ENCODE results near the gene UGDH. TPM values are rescaled to one million over a fixed set of nuclear protein-coding genes. Genes with fewer than 3 reads are reported as not detected.

UGDH gene
- total and polyA plus RNA-seq, 4 donors, result 50.7 to 58.0 (median 54.1) TPM

- Histone ChIP-seq H3K27me3 (ENCODE audit: control insufficient read depth, insufficient read depth, low read length) (no peaks in the 10 kb centered on the region), H3K4me3 (ENCODE audit: low read depth, low read length) (no peak overlapping the region), H3K27ac (ENCODE audit: low read depth, low read length) (no peak overlapping the region), H3K4me1 (ENCODE audit: control insufficient read depth, insufficient read depth, low read length) (no peaks in the 10 kb centered on the region), H3K36me3 (ENCODE audit: control insufficient read depth, insufficient read depth, low read length) (peaks cover 9% of the 10 kb centered on the region), H3K9me3 (ENCODE audit: control insufficient read depth, insufficient read depth, low read length) (peaks cover 4% of the 10 kb centered on the region)
- WGBS (ENCODE audit: insufficient coverage), result 88% methylated on average over 15 of the region's 21 CpGs
- no peak for DNase-seq (ENCODE audit: low read depth in 4 of 6, low spot score in 6 of 6)
Measured at GRCh38 chr4:39480902-39481695, 46.1 kb downstream of the UGDH start.

GRCh38 chr4:39480251-39480650 lies 47.0 kb downstream of the UGDH start:
- Histone ChIP-seq H3K27ac (ENCODE audit: low read depth, low read length) (no peak overlapping the region), H3K9me3 (ENCODE audit: control insufficient read depth, insufficient read depth, low read length) (peaks cover 4% of the 10 kb centered on the region), H3K4me3 (ENCODE audit: low read depth, low read length) (no peak overlapping the region), H3K36me3 (ENCODE audit: control insufficient read depth, insufficient read depth, low read length) (peaks cover 14% of the 10 kb centered on the region), H3K4me1 (ENCODE audit: control insufficient read depth, insufficient read depth, low read length) (no peaks in the 10 kb centered on the region), H3K27me3 (ENCODE audit: control insufficient read depth, insufficient read depth, low read length) (no peaks in the 10 kb centered on the region)
- no peak for DNase-seq (ENCODE audit: low read depth in 4 of 6, low spot score in 6 of 6)
- 94% methylated on average over 24 of the region's 27 CpGs for WGBS (ENCODE audit: insufficient coverage)

GRCh38 chr4:39476187-39476895 lies 50.9 kb downstream of the UGDH start:
- Histone ChIP-seq H3K4me3 (ENCODE audit: low read depth, low read length) (no peak overlapping the region), H3K27ac (ENCODE audit: low read depth, low read length) (peak overlapping the region; percentile 10), H3K4me1 (ENCODE audit: control insufficient read depth, insufficient read depth, low read length) (no peaks in the 10 kb centered on the region), H3K9me3 (ENCODE audit: control insufficient read depth, insufficient read depth, low read length) (no peaks in the 10 kb centered on the region), H3K36me3 (ENCODE audit: control insufficient read depth, insufficient read depth, low read length) (peaks cover 26% of the 10 kb centered on the region), H3K27me3 (ENCODE audit: control insufficient read depth, insufficient read depth, low read length) (no peaks in the 10 kb centered on the region)
- DNase-seq (ENCODE audit: low read depth in 4 of 6, low spot score in 6 of 6), result peak in 2 of 6 donors; percentile 58 to 80
- 53% methylated on average over 2 of the region's 5 CpGs for WGBS (ENCODE audit: insufficient coverage)

GRCh38 chr4:39472396-39472795 lies 54.8 kb downstream of the UGDH start:
- no peak for DNase-seq (ENCODE audit: low read depth in 4 of 6, low spot score in 6 of 6)
- Histone ChIP-seq H3K27me3 (ENCODE audit: control insufficient read depth, insufficient read depth, low read length) (no peaks in the 10 kb centered on the region), H3K4me1 (ENCODE audit: control insufficient read depth, insufficient read depth, low read length) (no peaks in the 10 kb centered on the region), H3K9me3 (ENCODE audit: control insufficient read depth, insufficient read depth, low read length) (no peaks in the 10 kb centered on the region), H3K36me3 (ENCODE audit: control insufficient read depth, insufficient read depth, low read length) (peaks cover 22% of the 10 kb centered on the region), H3K4me3 (ENCODE audit: low read depth, low read length) (no peak overlapping the region), H3K27ac (ENCODE audit: low read depth, low read length) (no peak overlapping the region)
- WGBS (ENCODE audit: insufficient coverage), result no CpG with 5 or more reads among the region's 3 CpGs

GRCh38 chr4:39470402-39470801 lies 56.8 kb downstream of the UGDH start:
- Histone ChIP-seq H3K4me3 (ENCODE audit: low read depth, low read length) (no peak overlapping the region), H3K9me3 (ENCODE audit: control insufficient read depth, insufficient read depth, low read length) (no peaks in the 10 kb centered on the region), H3K36me3 (ENCODE audit: control insufficient read depth, insufficient read depth, low read length) (peaks cover 24% of the 10 kb centered on the region), H3K27ac (ENCODE audit: low read depth, low read length) (no peak overlapping the region), H3K27me3 (ENCODE audit: control insufficient read depth, insufficient read depth, low read length) (no peaks in the 10 kb centered on the region), H3K4me1 (ENCODE audit: control insufficient read depth, insufficient read depth, low read length) (no peaks in the 10 kb centered on the region)
- WGBS (ENCODE audit: insufficient coverage), result no CpG with 5 or more reads among the region's 1 CpG
- no peak for DNase-seq (ENCODE audit: low read depth in 4 of 6, low spot score in 6 of 6)

- H3K27ac ChIP-seq (ENCODE audit: low read depth, low read length), result peak overlapping the region; percentile 41
Measured at GRCh38 chr4:39469429-39470077, 57.7 kb downstream of the UGDH start.

GRCh38 chr4:39467464-39467863 lies 59.8 kb downstream of the UGDH start:
- WGBS (ENCODE audit: insufficient coverage), result 100% methylated on average over 1 of the region's 4 CpGs
- Histone ChIP-seq H3K9me3 (ENCODE audit: control insufficient read depth, insufficient read depth, low read length) (no peaks in the 10 kb centered on the region), H3K36me3 (ENCODE audit: control insufficient read depth, insufficient read depth, low read length) (peaks cover 18% of the 10 kb centered on the region), H3K4me1 (ENCODE audit: control insufficient read depth, insufficient read depth, low read length) (no peaks in the 10 kb centered on the region), H3K27me3 (ENCODE audit: control insufficient read depth, insufficient read depth, low read length) (no peaks in the 10 kb centered on the region), H3K4me3 (ENCODE audit: low read depth, low read length) (no peak overlapping the region), H3K27ac (ENCODE audit: low read depth, low read length) (no peak overlapping the region)
- no peak for DNase-seq (ENCODE audit: low read depth in 4 of 6, low spot score in 6 of 6)

More at GRCh38 chr4:39469429-39470077, 57.7 kb downstream of the UGDH start:
- no CpG with 5 or more reads among the region's 4 CpGs for WGBS (ENCODE audit: insufficient coverage)
- no peaks in the 10 kb centered on the region for H3K27me3 ChIP-seq (ENCODE audit: control insufficient read depth, insufficient read depth, low read length)
- no peak overlapping the region for H3K4me3 ChIP-seq (ENCODE audit: low read depth, low read length)
- no peaks in the 10 kb centered on the region for H3K9me3 ChIP-seq (ENCODE audit: control insufficient read depth, insufficient read depth, low read length)
- H3K36me3 ChIP-seq (ENCODE audit: control insufficient read depth, insufficient read depth, low read length), result peaks cover 22% of the 10 kb centered on the region
- DNase-seq (ENCODE audit: low read depth in 4 of 6, low spot score in 6 of 6), result peak in 5 of 6 donors; percentile 41 to 95 (median 63)
- no peaks in the 10 kb centered on the region for H3K4me1 ChIP-seq (ENCODE audit: control insufficient read depth, insufficient read depth, low read length)

- no CpG with 5 or more reads among the region's 4 CpGs for WGBS (ENCODE audit: insufficient coverage)
- no peak for DNase-seq (ENCODE audit: low read depth in 4 of 6, low spot score in 6 of 6)
- no peak overlapping the region for H3K27ac ChIP-seq (ENCODE audit: low read depth, low read length)
- no peak overlapping the region for H3K4me3 ChIP-seq (ENCODE audit: low read depth, low read length)
- H3K27me3 ChIP-seq (ENCODE audit: control insufficient read depth, insufficient read depth, low read length), result no peaks in the 10 kb centered on the region
- H3K9me3 ChIP-seq (ENCODE audit: control insufficient read depth, insufficient read depth, low read length), result no peaks in the 10 kb centered on the region
- H3K36me3 ChIP-seq (ENCODE audit: control insufficient read depth, insufficient read depth, low read length), result peaks cover 18% of the 10 kb centered on the region
- no peaks in the 10 kb centered on the region for H3K4me1 ChIP-seq (ENCODE audit: control insufficient read depth, insufficient read depth, low read length)
Measured at GRCh38 chr4:39466747-39467146, 60.5 kb downstream of the UGDH start.

GRCh38 chr4:39464886-39465501 lies 62.2 kb downstream of the UGDH start:
- WGBS (ENCODE audit: insufficient coverage), result 20% methylated on average over 1 of the region's 2 CpGs
- peaks cover 2% of the 10 kb centered on the region for H3K4me1 ChIP-seq (ENCODE audit: control insufficient read depth, insufficient read depth, low read length)
- no peak overlapping the region for H3K27ac ChIP-seq (ENCODE audit: low read depth, low read length)
- H3K36me3 ChIP-seq (ENCODE audit: control insufficient read depth, insufficient read depth, low read length), result peaks cover 13% of the 10 kb centered on the region
- no peak overlapping the region for H3K4me3 ChIP-seq (ENCODE audit: low read depth, low read length)
- peak in 2 of 6 donors; percentile 10 to 65 for DNase-seq (ENCODE audit: low read depth in 4 of 6, low spot score in 6 of 6)
- H3K27me3 ChIP-seq (ENCODE audit: control insufficient read depth, insufficient read depth, low read length), result no peaks in the 10 kb centered on the region
- no peaks in the 10 kb centered on the region for H3K9me3 ChIP-seq (ENCODE audit: control insufficient read depth, insufficient read depth, low read length)

All from spinal cord (tissue), 10 donors.